Urinary bladder (tissue), 4 donors: ENCODE data around the gene LONP2. TPM values are rescaled to one million over a fixed set of nuclear protein-coding genes. Genes with fewer than 3 reads are reported as not detected.

Experiments used
- DNase-seq: peaks from one replicate; pipeline ENCODE4 v3.0.0-alpha.2; 2015; ENCODE audit errors: extremely low spot score
- H3K27ac ChIP-seq: one replicate; pipeline ENCODE4 v1.5.1; 2013; ENCODE audit warnings: low read depth, mild to moderate bottlenecking, moderate library complexity
- H3K36me3 ChIP-seq: one replicate; pipeline ENCODE4 v1.6.1; 2013; ENCODE audit warnings: mild to moderate bottlenecking, moderate library complexity; ENCODE audit not compliant: insufficient read depth
- H3K4me1 ChIP-seq: one replicate; pipeline ENCODE4 v1.6.1; 2013; ENCODE audit warnings: mild to moderate bottlenecking, moderate library complexity; ENCODE audit not compliant: insufficient read depth
- H3K4me3 ChIP-seq: one replicate; pipeline ENCODE4 v1.5.1; 2013; ENCODE audit warnings: low read depth, low read length
- WGBS: extraction: QIAGEN DNeasy Blood & Tissue Kit; methylation state at CpG from one replicate; pipeline ENCODE4 v1.1.7; 2013; 5-methylcytosine and 5-hydroxymethylcytosine counted together
- polyA plus RNA-seq: library from polyadenylated mRNA; stranded (reverse); fragments of 200-250 nt; gene quantifications from one replicate; pipeline ENCODE4 v1.2.3, GENCODE V29; 2013
- total RNA-seq: library from RNA; depleted of rRNA; stranded (reverse); fragments of >200 nt; gene quantifications from one replicate; pipeline ENCODE4 v1.2.3, GENCODE V29; 2014
- donor health status: healthy with polysubstance abuse.
- donor health status: healthy.

Gene LONP2
- total and polyA plus RNA-seq, 2 donors, result 30.1 to 78.8 TPM

DNA sequence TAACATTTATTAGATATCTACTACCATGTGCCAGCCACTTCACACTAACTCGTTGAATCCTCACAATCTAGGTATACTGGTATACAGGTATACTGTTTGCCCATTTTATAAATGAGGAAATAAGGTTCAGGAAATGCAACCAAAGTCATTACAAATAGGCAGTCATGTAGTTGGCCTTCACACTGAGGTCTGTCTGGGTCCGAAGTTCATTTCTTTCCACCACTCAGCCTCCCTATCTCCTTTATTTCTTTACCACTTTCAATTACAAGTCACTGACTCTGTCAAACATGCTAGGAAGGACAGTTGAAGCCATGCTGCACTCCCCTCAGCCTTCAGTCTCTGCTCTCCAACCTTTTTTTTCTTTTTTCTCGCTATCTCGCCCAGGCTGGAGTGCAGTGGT is 161.8 kb downstream of the LONP2 start:
- H3K27ac ChIP-seq, result no peak overlapping the region
- WGBS, result 85% methylated on average over 4 of the region's 4 CpGs
- DNase-seq, result no peak
- no peaks in the 10 kb centered on the region for H3K4me1 ChIP-seq
- no peak overlapping the region for H3K4me3 ChIP-seq
- H3K36me3 ChIP-seq, result no peaks in the 10 kb centered on the region

Other genes starting within 250 kb of the LONP2 start
- not detected for gene ABCC12, start 88.3 kb upstream of the LONP2 start, total RNA-seq
- not detected for gene ABCC12, start 88.3 kb upstream of the LONP2 start, polyA plus RNA-seq
- 0.11 TPM for gene ABCC11, start 3.2 kb downstream of the LONP2 start, total RNA-seq
- gene ABCC11, start 3.2 kb downstream of the LONP2 start, polyA plus RNA-seq, result 0.18 TPM
- 51.1 TPM for gene SIAH1, start 141.1 kb downstream of the LONP2 start, total RNA-seq
- gene SIAH1, start 141.1 kb downstream of the LONP2 start, polyA plus RNA-seq, result 17.2 TPM